Measurements from ENCODE around the gene VPS52.

- TF ChIP-seq CTCF (tag by site-specific recombination; IDR thresholded peaks at IDR 0.05) (no peak), MZF1 (tag by site-specific recombination; IDR thresholded peaks at IDR 0.05; ENCODE audit: borderline replicate concordance) (peak; percentile 17; the same call in 1 of the 2 replicates)
These were observed 48.9 kb upstream of the VPS52 start for GRCh38 chr6:33320315-33321181.
